Liver (tissue), 2 donors: ENCODE measurements around the gene ASAP2.

Experiments used
- RAD21 ChIP-seq, 2 donors: IDR thresholded peaks; 2 replicates each; pipeline ENCODE4 v1.6.1; 2016; ENCODE audit warnings: antibody characterized with exemption in 2 of 2, mild to moderate bottlenecking in 2 of 2
- REST ChIP-seq: IDR thresholded peaks from 2 replicates; pipeline ENCODE4 v1.6.1; 2016; ENCODE audit warnings: antibody characterized with exemption, mild to moderate bottlenecking
- donor health status: healthy.

- no peak for TF ChIP-seq REST
- no peak for TF ChIP-seq RAD21 (IDR thresholded peaks at IDR 0.05)
Measured at GRCh38 chr2:9206991-9207640, 504 bp downstream of the ASAP2 start.
